Endothelial cell of umbilical vein (primary cell): Measurements from ENCODE around the gene PLEKHG1. TPM values are rescaled to one million over a fixed set of nuclear protein-coding genes. Genes with fewer than 3 reads are reported as not detected.

Experiments
- BruUV-seq: library from RNA; stranded (reverse); fragments of 400-500 nt; replicated peaks from 2 replicates; lab custom pipeline; 2021; lab: Mats Ljungman, UMichigan
- CTCF ChIA-PET: fragments of 300-600, 350-600 bp; sonication (Branson Sonifier 250); formaldehyde crosslinking; loops from one replicate; lab custom pipeline; 2021; ENCODE audit warnings: antibody characterized with exemption, inconsistent platforms; lab: Charles Lee
- POLR2A ChIA-PET: fragments of 300-600, 350-600 bp; sonication (Branson Sonifier 250); formaldehyde crosslinking; loops from one replicate; lab custom pipeline; 2021; ENCODE audit warnings: antibody characterized with exemption, inconsistent platforms; lab: Charles Lee
- DNase-seq: peaks from one replicate; pipeline ENCODE4 v3.0.0-alpha.2; 2011; ENCODE audit warnings: low read depth, low spot score
- FAIRE-seq: peaks from 2 replicates; lab custom pipeline; 2011; peaks lifted over from hg19 to GRCh38; lab: Jason Lieb, UNC
- H2AFZ ChIP-seq: 2 replicates; pipeline ENCODE4 v1.6.0; 2012; ENCODE audit warnings: low read depth, low read length, control low read depth, inconsistent platforms
- H3K27ac ChIP-seq: 2 replicates; pipeline ENCODE4 v1.5.1; 2011; ENCODE audit warnings: low read depth, mild to moderate bottlenecking, control low read depth, low read length, moderate library complexity; ENCODE audit not compliant: insufficient read depth
- H3K27me3 ChIP-seq, 2 experiments: 2 replicates each; pipeline versions ENCODE4 v1.6.0 to v1.6.1; 2011; ENCODE audit warnings: low read length in 2 of 2, mixed read lengths in 1 of 2; ENCODE audit not compliant: control insufficient read depth in 2 of 2, insufficient read depth in 2 of 2
- H3K36me3 ChIP-seq, 2 experiments: 2 replicates in 1 of 2; 3 replicates in 1 of 2; pipeline ENCODE4 v1.5.1; 2011; ENCODE audit warnings: low read length in 2 of 2, mild to moderate bottlenecking in 1 of 2, moderate library complexity in 1 of 2; ENCODE audit not compliant: control insufficient read depth in 2 of 2, insufficient read depth in 2 of 2; ENCODE audit errors: extremely low read depth in 1 of 2
- H3K4me1 ChIP-seq: 3 replicates; pipeline ENCODE4 v1.5.1; 2011; ENCODE audit warnings: mild to moderate bottlenecking, low read length; ENCODE audit not compliant: control insufficient read depth, insufficient read depth; ENCODE audit errors: extremely low read depth
- H3K4me2 ChIP-seq: 2 replicates; pipeline ENCODE4 v1.6.1; 2011; ENCODE audit warnings: low read length, control low read depth, mixed read lengths; ENCODE audit not compliant: insufficient read depth
- H3K4me3 ChIP-seq, 3 experiments: fragments of 200-600 bp in 1 of 3; sonication (generic), shearing (Covaris generic) in 1 of 3; replicated peaks in 1 of 3; 2 replicates each; pipeline ENCODE4 v1.5.1; 2011 to 2016; ENCODE audit warnings: control low read depth in 3 of 3, low read length in 3 of 3, mild to moderate bottlenecking in 2 of 3, inconsistent platforms in 1 of 3, low read depth in 1 of 3, moderate library complexity in 1 of 3; ENCODE audit not compliant: insufficient read depth in 1 of 3
- H3K79me2 ChIP-seq: 2 replicates; pipeline ENCODE4 v1.6.0; 2012; ENCODE audit warnings: low read length, inconsistent platforms; ENCODE audit not compliant: control insufficient read depth, insufficient read depth
- H3K9ac ChIP-seq: replicated peaks from 2 replicates; pipeline ENCODE3; 2011; ENCODE audit warnings: low read length, control low read depth; ENCODE audit not compliant: insufficient read depth; ENCODE audit errors: extremely low read depth
- H3K9me1 ChIP-seq: replicated peaks from 3 replicates; pipeline ENCODE4 v1.6.0; 2011; ENCODE audit warnings: mild to moderate bottlenecking, low read length; ENCODE audit not compliant: control insufficient read depth, insufficient read depth; ENCODE audit errors: extremely low read depth
- H3K9me3 ChIP-seq: replicated peaks from 2 replicates; pipeline ENCODE4 v1.5.1; 2012; ENCODE audit warnings: low read length, inconsistent platforms; ENCODE audit not compliant: control insufficient read depth, insufficient read depth
- H4K20me1 ChIP-seq: replicated peaks from 2 replicates; pipeline ENCODE3; 2011; ENCODE audit warnings: mild to moderate bottlenecking, low read length; ENCODE audit not compliant: control insufficient read depth, insufficient read depth; ENCODE audit errors: extremely low read depth
- EZH2 ChIP-seq: IDR thresholded peaks from 2 replicates; pipeline ENCODE4 v1.6.1; 2012; ENCODE audit warnings: borderline replicate concordance, low read depth, mild to moderate bottlenecking, moderate library complexity, low read length, inconsistent platforms; ENCODE audit not compliant: severe bottlenecking
- FOS ChIP-seq: IDR thresholded peaks from 2 replicates; pipeline ENCODE4 v1.6.1; 2011; ENCODE audit warnings: mild to moderate bottlenecking, low read length, moderate library complexity, borderline replicate concordance; ENCODE audit not compliant: insufficient read depth
- GATA2 ChIP-seq: IDR thresholded peaks from 2 replicates; pipeline ENCODE4 v1.7.0; 2011; ENCODE audit warnings: low read depth, mild to moderate bottlenecking, moderate library complexity, mixed read lengths, low read length; ENCODE audit not compliant: insufficient read length, insufficient read depth
- JUN ChIP-seq: IDR thresholded peaks from 2 replicates; pipeline ENCODE4 v1.6.1; 2011; ENCODE audit warnings: borderline replicate concordance, low read depth; ENCODE audit not compliant: insufficient read length, insufficient read depth
- MAX ChIP-seq: IDR thresholded peaks from 2 replicates; pipeline ENCODE4 v1.6.1; 2011; ENCODE audit not compliant: insufficient read depth, insufficient read length
- MYC ChIP-seq: IDR thresholded peaks from one replicate; pipeline ENCODE4 v1.6.1; 2011; ENCODE audit warnings: mild to moderate bottlenecking, low read depth, low read length
- POLR2A ChIP-seq: IDR thresholded peaks from 2 replicates; pipeline ENCODE4 v1.6.1; 2012; ENCODE audit warnings: low read depth, mild to moderate bottlenecking, control low read depth, low read length
- POLR2AphosphoS5 ChIP-seq: IDR thresholded peaks from 2 replicates; pipeline ENCODE4 v1.6.1; 2012; ENCODE audit warnings: low read depth, mild to moderate bottlenecking, control low read depth, low read length, moderate library complexity; ENCODE audit not compliant: insufficient read depth
- dilution Hi-C: fragments of 300-500 bp; cut with MboI; formaldehyde crosslinking; loops from one replicate; pipeline ENCODE4 v1.15.0; 2019; ENCODE audit warnings: low sequenced_read_pairs; ENCODE audit not compliant: extremely low pct_ligation_motif_present
- intact Hi-C: fragments of 100-400 bp; cut with micrococcal nuclease; formaldehyde crosslinking; loops from one replicate; pipeline ENCODE4 v1.10.0; 2022
- polyA plus RNA-seq, 4 experiments: library from polyadenylated mRNA; depleted of rRNA in 3 of 4; stranded (reverse) in 3 of 4; unstranded in 1 of 4; fragments of >200 nt; gene quantifications; 2 replicates each; pipeline versions ENCODE4 v1.2.1 to v1.2.3, GENCODE V29; 2011 to 2012; ENCODE audit warnings: missing spikeins in 1 of 4
- total RNA-seq: library from RNA; stranded (reverse); gene quantifications from 2 replicates; pipeline ENCODE4 v1.2.3, GENCODE V29; 2021
- TF ChIP-seq, protein P1 (sequence below), 2 donors: IDR thresholded peaks; 1 replicate in 1 of 2; 2 replicates in 1 of 2; pipeline ENCODE4 v1.5.1; 2011; ENCODE audit warnings: low read length in 2 of 2, mild to moderate bottlenecking in 2 of 2, moderate library complexity in 2 of 2, control low read depth in 1 of 2, inconsistent platforms in 1 of 2, low read depth in 1 of 2; ENCODE audit not compliant: insufficient read depth in 1 of 2; ENCODE audit errors: extremely low read depth in 1 of 2

Gene PLEKHG1
- total and polyA plus RNA-seq, 2 donors (not counting 3 experiments of a cell fraction or from before 2014, with no cell fraction given), result 8.8 to 62.5 TPM

GRCh38 chr6:150613269-150613668 is 13.6 kb downstream of the PLEKHG1 start:
- no peak overlapping the region for H3K4me3 ChIP-seq
- no peaks in the 10 kb centered on the region for H3K9me3 ChIP-seq
- intact Hi-C loops (no loop called here), dilution Hi-C loops (no loop called here)
- no peak overlapping the region for H3K4me2 ChIP-seq
- no peak overlapping the region for H3K27ac ChIP-seq
- TF ChIP-seq POLR2AphosphoS5 (no peak), GATA2 (no peak), JUN (no peak), EZH2 (no peak), FOS (no peak), POLR2A (no peak), MYC (no peak), MAX (no peak)
- TF ChIP-seq, protein P1, sequence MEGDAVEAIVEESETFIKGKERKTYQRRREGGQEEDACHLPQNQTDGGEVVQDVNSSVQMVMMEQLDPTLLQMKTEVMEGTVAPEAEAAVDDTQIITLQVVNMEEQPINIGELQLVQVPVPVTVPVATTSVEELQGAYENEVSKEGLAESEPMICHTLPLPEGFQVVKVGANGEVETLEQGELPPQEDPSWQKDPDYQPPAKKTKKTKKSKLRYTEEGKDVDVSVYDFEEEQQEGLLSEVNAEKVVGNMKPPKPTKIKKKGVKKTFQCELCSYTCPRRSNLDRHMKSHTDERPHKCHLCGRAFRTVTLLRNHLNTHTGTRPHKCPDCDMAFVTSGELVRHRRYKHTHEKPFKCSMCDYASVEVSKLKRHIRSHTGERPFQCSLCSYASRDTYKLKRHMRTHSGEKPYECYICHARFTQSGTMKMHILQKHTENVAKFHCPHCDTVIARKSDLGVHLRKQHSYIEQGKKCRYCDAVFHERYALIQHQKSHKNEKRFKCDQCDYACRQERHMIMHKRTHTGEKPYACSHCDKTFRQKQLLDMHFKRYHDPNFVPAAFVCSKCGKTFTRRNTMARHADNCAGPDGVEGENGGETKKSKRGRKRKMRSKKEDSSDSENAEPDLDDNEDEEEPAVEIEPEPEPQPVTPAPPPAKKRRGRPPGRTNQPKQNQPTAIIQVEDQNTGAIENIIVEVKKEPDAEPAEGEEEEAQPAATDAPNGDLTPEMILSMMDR (IDR thresholded peaks at IDR 0.05; ENCODE audit: extremely low read depth in 1 of 2, insufficient read depth in 1 of 2, low read depth in 1 of 2, low read length in 2 of 2), result no peak
- ChIA-PET CTCF (interaction anchor here (1.0 kb wide), 1 partner anchor 55 kb away, joined by 3 read pairs; no protein-coding TSS in a partner anchor), POLR2A (no interaction called here)
- FAIRE-seq (no peak), DNase-seq (no peak)
- H3K4me1 ChIP-seq, result peaks cover 25% of the 10 kb centered on the region
- no TSS peak for BruUV-seq
- no peak overlapping the region for H2AFZ ChIP-seq
- H3K79me2 ChIP-seq, result no peaks in the 10 kb centered on the region
- no peak overlapping the region for H3K9ac ChIP-seq
- H3K9me1 ChIP-seq, result no peaks in the 10 kb centered on the region
- H3K27me3 ChIP-seq, result no peaks in the 10 kb centered on the region
- no peaks in the 10 kb centered on the region for H4K20me1 ChIP-seq
- H3K36me3 ChIP-seq, result no peaks in the 10 kb centered on the region
